ELF-1 (cell line): ENCODE data around the gene RTN4.
"Not testable (repeated sequence)": the region's sequence is repeated elsewhere in the genome, so short reads cannot be mapped to it uniquely, and the experiment has no call there.

Experiments used
- DNase-seq: peaks from one replicate; pipeline ENCODE4 v3.0.0-alpha.2; 2016; ENCODE audit warnings: low read depth, low spot score

The RTN4 gene

DNA sequence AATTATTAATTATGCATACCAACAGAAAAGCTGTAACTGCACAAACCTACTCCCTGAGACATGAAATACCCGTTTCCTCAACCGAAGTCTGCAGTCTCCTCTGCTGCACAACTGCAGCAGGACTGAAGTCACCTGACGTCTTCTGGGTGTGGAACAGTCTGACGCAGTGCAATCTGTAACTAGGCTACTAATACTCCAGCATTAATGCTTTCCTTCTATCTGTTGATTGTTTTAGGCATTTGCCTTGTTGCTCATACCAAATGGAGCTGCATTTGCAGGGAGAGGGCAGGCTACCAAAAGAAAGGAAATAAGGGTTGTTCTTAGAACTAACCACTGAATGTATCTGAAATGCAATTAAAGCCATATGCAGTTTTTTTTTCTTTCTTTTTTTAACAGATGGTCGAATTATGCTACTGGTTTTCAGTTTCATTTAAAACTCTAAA lies 40.1 kb downstream of the RTN4 start:
- DNase-seq, result no peak

DNA sequence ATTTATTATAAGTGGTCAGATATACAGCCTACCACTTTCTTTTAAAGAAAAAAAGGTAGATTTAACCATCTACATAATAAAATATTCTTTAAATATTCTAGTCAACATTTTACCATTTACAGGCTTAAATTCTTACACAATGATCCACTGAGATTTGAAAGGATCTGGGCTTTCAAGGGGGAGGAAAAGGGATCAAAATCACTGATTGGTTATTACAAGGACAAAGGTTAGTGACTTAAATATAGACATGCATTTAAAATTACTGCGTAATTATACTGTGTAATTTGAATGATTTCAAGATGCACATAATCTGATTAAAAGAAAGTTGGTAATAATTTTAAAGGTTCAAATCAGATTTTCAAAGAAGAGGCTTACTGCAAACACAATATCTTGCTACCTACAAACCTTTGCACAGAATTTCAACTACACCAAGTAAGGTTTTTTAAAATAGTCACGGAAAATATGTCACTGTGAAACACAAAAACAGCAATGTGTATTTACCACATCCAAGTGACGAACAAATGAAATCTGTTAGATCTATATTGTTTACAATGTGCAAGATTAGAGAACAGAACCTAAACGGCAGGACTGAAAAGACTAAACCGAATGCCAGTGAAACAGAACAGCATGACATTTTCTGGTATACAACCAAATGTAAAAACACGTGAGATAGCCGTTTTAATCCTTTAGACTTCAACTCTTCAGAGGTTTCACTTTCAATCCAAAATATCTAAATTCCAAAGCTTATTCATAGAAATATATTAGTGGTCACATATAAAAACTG lies 40.8 kb downstream of the RTN4 start:
- DNase-seq, result no peak

DNA sequence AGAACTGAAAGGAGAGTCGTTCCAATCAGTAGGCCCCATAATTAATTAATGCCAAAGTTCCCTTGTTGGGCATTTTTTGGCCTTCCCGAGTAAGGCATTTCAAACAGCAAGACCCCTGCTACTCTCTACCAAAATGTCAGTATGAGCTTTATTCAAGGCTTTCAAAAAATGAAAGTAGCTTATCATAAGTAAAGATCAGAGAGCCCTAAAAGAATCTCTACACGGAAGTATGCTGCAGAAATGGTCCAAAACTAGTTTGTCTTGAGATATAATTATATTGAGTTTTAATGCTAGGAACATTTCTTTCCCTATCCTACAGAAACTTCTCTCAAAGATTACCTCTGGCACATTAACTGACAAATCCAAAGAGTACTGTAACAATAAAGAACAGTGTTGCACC lies 43.9 kb downstream of the RTN4 start:
- no peak for DNase-seq

DNA sequence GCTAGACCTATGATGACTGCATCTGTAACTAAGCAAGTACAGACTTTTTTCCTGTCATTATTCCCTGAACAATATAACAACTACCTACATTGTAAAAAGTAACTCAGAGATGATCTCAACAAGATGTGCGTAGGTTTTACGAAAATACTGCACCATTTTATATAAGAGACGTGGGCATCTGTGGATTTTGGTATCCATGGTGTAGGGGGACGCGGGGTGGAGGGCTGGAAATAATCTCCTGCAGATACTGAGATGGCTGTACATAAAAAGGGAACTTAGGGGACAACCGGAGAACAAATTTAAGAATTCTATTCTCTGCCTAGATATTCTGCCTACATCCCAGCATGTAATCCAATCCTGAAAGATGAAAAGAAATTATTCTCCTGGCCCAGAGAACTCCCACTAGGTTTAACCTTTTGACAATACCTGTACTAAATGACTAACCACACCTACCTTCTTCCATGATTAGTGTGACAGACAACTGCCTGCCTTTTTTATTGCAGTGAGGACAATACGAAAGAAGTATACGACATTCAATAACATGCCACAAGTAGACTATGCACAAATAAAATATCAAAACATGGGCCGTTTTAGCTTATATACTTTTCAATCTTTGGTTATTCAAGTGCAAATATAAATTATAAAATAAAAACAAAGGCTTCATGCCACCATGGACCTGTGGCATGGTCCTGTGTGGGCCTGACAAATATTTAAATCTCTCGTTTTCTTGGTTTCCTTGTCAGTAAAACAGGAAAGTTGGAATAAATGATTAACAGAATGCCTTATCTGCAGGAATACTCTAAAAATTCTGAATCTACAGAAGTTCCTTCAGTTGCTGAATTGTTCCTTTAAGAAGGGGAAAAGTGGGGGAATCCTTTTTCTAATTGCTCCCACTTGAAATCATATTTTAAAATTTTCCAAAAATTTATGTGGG lies 46.3 kb downstream of the RTN4 start:
- no peak for DNase-seq

DNA sequence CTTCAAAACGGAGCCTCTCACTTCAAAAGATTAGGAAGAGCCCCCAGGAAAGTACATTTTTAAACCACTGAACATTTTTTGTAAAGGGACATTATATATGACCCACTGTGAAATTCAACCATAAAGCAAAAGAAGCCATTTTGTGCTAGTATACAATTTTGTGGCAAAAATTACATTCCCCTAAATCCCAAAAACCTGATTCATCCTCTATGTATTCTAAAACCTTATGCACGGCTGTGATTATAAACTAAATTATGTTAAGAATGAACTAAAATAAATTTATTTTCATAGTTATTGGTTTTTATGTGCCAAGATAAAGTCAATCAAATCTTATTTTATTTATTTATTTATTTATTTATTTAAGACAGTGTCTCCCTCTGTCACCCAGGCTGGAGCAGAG lies 48.5 kb downstream of the RTN4 start:
- no peak for DNase-seq

DNA sequence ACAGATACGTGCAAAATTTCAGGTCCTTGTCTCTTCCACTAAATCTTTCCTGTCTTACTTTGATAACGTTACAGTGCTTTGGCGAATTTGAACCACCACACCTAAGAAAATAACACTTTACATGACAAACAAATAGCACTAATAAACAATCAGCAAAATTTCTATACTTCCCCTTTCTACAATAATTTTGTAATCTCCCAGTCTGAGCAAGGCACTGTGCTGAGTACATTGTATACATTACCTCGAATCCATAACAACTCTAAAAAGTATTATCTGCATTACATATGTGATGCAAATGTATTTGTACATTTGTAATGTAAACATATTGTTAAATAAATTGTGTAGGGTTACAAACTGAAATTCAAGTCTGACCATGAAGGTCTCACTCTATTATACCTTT lies 49.9 kb downstream of the RTN4 start:
- no peak for DNase-seq

DNA sequence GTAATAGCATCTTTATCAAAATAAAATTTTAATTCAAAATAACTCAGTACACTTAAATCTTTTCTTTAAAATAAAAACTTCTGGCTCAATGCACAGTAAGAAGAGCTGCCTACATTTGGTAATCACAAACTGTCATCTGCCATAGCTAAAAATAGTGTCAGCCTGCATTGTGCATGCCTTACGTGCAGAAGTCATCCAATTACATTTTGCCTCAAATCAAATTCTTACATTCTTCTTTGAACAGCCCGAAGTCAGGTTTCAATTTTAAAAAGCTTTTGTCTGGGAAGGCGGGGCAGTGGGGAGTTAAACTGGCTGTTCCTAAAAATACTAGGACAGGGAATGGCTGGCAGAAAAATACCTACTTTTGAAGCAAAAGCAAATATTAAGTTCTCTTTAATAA lies 51.1 kb downstream of the RTN4 start:
- no peak for DNase-seq

DNA sequence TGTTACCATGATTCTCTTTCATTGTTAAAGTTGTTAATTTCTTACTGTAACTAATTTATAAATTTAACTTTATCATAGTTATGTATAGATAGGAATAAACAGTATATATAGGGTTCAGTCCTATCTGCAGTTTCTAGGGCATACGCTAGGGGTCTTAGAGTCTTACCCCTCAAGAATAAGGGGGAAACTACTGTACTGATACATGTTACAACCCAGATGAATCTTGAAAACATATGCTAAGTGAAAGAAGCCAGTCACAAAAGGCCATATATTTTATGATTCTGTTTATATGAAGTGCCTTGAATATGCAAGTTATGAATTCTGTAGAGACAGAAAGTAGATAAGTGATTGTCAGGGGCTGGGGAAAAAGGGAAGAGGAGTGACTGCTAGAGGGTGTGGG lies 52.4 kb downstream of the RTN4 start:
- DNase-seq, result no peak

DNA sequence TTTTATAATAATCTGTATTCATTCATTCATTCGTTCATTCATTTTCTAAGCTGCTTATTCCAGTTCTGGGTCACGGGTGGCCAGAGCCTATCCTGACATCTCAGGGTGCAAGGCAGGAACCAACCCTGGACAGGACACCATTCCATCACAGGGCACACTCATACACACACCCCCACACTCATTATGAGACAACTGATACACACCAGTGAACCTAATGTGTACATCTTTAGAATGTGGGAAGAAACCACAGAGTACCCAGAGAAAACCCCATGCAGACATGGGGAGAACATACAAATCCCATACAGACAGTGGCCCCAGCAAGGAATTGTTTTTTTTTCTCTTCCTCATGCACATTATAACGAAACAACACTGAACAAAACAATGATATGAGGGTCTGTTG lies 54.7 kb downstream of the RTN4 start:
- DNase-seq, result no peak

DNA sequence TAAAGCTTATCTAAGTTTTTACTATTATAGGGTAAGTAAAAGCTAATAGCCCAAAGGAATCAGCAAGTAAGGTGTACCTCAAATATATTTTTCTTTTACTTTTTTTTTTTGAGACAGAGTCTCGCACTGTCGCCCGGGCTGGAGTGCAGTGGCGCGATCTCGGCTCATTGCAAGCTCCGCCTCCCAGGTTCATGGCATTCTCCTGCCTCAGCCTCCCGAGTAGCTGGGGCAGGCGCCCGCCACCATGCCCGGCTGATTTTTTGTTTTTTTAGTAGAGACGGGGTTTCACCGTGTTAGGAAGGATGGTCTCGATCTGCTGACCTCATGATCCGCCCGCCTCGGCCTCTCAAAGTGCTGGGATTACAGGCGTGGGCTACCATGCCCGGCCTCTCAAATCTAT lies 59.6 kb downstream of the RTN4 start:
- DNase-seq, result not testable (repeated sequence)

DNA sequence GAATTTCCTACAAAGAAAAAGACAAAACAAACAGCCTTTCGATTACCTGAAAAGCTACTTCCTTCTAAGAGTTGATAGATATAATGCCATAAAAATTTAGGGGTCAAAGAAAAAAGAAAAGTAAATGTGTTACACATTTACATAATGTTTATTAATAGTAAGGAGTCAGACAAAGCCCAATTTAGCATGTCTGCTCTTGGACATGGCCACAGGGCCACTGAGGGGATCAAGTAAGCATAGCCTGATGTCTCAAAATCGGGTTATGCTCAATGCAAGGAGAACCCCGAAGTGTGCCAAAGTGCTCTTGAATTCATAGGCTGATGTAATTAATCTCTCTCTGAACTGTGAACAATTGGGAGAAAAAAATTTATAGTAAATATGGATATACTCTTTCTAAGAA lies 61.6 kb downstream of the RTN4 start:
- DNase-seq, result no peak

DNA sequence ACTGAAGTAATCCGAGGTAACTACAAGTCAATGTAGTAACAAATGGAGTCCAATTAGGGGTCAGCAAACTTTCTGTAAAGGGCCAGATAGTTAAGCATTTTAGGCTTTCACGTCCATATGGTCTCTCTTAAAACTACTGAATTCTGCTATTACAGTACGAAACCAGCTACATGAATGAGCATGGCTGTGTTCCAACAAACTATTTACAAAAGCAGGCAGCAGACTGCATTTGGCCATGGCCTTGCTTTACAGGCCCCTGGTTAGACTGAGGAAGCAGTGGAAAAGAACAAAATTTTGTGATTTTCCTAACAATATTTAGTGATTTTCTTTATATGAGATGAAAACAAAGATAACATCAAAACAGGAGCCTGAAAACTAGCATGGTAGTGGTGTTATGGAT lies 64.0 kb downstream of the RTN4 start:
- no peak for DNase-seq

DNA sequence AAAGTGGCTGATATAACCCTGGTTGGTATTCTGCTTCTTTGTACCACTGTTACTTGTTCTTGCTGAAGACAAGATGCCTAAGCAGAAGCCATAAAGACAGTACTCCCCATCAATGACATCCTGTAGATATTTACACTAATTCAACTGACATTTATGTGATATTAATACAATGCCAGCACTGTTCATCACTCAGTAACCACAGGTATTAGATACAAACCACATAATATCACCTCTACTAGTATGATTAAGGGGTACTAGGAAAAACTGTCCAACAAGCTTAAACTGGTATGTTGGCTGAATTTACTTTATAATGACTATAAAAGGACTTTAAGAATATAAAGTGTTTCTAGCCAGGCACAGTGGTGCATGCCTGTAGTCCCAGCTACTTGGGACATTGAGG lies 65.8 kb downstream of the RTN4 start:
- DNase-seq, result no peak

DNA sequence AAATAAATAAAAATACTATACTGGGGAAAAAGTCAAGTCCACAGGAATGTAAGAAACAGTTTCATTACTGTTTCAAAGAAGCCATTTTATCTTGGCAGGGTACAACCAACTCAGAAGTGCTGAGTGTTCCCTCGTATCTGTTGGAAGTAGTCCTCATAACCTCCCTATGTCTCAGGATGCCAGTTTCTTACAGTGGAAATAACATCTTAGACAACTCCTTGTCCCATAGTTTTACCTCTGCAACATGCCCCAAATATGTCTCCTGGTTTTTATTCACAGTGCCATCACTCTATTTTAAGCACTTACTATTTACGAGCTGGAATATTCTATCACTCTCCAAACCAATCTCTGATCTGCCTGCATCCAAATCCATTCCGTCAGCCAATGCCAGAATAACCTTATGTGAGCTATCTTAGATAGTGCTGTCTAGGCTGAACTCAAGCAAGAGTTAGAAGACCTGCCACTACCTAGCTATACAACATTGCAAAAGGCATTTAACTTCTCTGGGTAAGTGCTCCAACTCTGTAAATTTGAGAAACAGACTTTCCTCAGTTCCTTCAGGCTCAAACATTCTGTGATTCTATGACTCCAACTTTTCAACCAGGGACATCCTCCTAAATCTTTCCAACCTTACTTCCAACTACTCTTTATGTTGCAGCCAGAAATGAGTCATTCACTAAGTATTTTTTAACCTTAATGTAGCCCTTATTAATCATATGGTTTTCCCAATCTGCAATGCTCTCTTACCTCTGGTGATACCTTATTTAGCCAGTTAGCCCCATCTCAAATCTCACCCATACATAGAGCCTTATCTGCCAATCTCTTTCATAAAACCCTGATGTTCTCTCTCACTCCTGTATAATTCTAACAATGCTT lies 66.7 kb downstream of the RTN4 start:
- DNase-seq, result no peak

DNA sequence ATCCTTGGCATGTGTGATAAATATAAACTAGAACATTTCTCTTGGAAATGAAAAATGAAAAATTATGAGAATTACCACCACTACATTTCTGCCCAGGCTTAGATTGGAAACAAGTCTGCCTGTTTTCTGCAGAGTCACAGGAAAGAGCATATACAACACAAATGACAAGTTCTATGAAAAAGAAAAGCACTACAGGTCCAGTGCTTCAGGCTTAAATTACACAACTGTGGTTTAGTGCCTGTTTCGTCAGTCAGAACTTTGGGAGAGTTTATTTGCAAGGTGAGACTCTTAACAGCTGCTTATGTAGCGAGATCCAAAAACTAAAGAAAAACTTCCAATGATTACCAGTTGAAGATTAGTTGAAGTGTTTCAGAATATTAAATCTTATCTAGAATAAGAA lies 68.9 kb downstream of the RTN4 start:
- no peak for DNase-seq

DNA sequence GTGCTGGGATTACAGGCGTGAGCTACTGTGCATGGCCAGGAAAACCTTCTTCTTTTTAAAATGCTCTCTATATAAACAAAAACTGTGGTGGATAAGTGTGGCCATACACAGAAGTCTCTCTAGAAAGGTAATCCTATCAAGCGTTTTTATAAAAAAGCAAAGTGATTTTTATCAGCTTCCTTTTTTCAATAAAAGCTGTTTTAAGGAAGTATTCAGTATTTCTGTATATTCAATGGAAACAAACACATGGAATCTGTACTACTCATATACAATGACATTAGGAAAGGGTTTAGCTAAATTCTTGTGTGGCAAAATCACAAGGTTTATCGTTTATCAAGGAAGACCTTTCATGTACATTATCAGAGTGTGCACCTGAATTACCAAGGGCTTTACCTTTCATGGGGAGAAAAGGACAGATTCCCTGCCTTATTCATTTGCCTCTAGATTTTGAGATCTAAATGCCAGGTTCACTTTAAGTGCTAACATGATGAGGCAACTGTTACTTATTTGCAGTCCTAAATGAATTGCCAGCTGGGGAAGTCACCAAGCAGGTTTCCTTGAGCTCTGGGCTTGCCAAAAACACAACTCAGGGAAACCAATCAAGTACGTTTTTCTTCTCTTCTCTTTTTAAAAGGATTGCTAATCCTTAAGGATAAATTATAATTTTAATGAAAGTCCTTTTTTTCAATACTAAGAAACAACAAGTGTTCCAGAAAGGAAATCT lies 70.8 kb downstream of the RTN4 start:
- peak; percentile 19 for DNase-seq

DNA sequence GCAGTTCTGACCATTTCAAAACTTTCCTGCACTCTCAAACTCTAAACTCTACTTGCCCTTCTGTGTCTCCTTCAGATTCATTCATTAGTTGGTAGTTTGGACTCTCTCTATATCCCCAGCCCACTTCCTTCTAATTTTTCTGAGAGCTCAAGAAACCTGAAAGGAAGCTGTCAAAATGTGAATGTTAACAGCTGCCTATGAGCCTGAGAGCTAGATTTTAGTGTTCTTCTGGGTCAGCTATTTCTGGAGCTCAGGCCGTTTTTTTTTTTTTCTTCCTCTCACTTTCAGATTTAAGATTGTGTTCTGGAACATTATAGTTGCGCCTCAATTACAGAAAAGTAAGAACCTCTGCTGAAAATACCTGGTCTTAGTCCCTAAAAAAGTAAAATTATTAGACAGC lies 73.1 kb downstream of the RTN4 start:
- DNase-seq, result no peak

DNA sequence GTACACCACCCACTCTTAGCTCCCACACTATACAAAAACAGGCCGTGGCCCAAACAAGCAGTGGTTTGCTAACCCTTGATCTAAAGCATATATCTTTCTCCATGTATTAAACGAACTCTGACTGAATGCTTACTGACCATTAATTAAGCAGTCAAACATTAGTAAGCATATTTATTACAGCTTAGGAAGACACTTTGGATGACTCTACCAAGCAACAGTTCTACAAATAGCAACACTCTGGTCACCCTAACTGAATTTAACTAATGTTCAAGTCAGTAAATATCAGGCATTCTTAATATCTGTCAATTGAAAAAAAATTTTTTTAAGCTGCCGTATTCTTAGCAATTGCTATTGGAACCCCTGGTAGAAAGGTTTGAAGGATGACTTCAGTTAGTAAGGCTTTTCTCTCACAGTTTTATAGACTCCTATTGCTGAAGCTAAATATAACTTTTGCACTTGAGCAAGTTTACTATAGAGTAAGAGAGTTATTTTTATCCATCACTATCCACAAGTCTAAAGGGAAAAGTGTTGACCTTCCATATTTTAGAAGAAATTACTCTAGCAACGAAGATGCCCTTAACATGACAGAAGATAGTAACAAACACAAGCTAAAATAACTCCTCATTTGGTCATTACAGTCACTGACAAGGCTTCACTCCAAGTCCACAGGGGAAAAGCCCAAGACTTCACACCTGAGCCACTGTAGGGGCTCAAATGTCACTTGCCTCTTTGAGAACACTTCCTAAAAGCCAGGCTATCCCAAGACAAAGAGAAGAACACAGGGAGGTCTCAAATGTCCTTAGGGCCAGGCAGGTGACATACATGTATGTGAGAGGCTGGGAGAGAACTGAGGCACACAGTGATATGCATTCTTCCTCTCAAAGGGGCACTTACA lies 74.4 kb downstream of the RTN4 start:
- no peak for DNase-seq

DNA sequence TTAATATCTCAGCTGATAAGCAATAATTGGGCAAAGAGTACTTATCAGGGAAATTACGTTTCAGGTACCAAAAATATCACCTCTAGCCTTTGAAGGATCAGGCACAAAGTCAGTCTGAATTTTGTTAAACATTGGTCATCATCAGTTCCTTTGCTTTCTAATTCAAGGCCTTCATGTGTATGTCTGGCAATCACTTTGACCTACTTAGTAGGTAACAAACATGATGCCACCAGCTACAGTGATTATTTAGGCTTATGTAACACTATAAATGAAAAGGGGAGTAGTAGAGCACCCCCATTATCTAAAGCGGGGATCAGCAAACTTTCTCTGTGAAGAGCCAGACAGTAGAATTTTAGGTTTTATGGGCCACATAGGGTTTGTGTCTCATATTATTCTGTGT lies 75.1 kb downstream of the RTN4 start:
- no peak for DNase-seq

DNA sequence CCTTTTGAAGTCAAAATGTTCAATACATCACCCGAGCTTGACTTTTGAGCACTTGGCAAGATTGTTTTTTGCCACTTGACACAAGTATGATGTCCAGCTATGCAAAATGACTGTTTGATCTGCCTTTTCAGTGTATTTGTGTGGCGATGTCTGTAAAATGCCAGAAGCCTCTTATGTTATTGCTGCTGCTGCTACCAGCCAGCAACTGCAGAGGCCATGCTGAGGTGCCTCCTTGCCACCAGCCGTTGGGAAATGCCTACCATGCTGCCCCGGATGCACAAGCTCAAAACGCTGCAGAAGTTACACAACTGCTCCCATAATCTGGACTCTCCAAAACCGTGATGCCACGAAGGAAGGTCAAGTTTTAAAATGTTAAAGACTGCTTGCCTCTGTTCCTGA lies 80.3 kb downstream of the RTN4 start:
- no peak for DNase-seq
